ENCODE results near the gene EZH2.

Gene EZH2

GRCh38 chr7:148871030-148871429 is 13.1 kb downstream of the EZH2 start:
- H3K27ac ChIP-seq (replicated peaks): no peak overlapping the region
- no peak for DNase-seq (ENCODE audit: low read depth in 1 of 2, low spot score in 1 of 2)
- no peaks in the 10 kb centered on the region for H3K27me3 ChIP-seq (ENCODE audit: insufficient read depth, poor library complexity, severe bottlenecking)
- no peak overlapping the region for H3K4me3 ChIP-seq (replicated peaks; ENCODE audit: insufficient read depth, low read length)
- TF ChIP-seq, protein P1, sequence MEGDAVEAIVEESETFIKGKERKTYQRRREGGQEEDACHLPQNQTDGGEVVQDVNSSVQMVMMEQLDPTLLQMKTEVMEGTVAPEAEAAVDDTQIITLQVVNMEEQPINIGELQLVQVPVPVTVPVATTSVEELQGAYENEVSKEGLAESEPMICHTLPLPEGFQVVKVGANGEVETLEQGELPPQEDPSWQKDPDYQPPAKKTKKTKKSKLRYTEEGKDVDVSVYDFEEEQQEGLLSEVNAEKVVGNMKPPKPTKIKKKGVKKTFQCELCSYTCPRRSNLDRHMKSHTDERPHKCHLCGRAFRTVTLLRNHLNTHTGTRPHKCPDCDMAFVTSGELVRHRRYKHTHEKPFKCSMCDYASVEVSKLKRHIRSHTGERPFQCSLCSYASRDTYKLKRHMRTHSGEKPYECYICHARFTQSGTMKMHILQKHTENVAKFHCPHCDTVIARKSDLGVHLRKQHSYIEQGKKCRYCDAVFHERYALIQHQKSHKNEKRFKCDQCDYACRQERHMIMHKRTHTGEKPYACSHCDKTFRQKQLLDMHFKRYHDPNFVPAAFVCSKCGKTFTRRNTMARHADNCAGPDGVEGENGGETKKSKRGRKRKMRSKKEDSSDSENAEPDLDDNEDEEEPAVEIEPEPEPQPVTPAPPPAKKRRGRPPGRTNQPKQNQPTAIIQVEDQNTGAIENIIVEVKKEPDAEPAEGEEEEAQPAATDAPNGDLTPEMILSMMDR (IDR thresholded peaks at IDR 0.05; ENCODE audit: insufficient read depth, low read length): no peak
- TF ChIP-seq POLR2AphosphoS5 (IDR thresholded peaks at IDR 0.05; ENCODE audit: low read depth) (no peak), SPI1 (IDR thresholded peaks at IDR 0.05; ENCODE audit: borderline replicate concordance, low read depth) (no peak), GABPA (IDR thresholded peaks at IDR 0.05; ENCODE audit: low read depth) (no peak), REST (IDR thresholded peaks at IDR 0.05; ENCODE audit: insufficient replicate concordance, low read depth) (no peak)

GRCh38 chr7:148868378-148868674 is 15.8 kb downstream of the EZH2 start:
- DNase-seq (ENCODE audit: low read depth in 1 of 2, low spot score in 1 of 2): no peak

GRCh38 chr7:148867596-148868377 is 16.3 kb downstream of the EZH2 start:
- Histone ChIP-seq H3K27me3 (ENCODE audit: insufficient read depth, poor library complexity, severe bottlenecking) (no peaks in the 10 kb centered on the region), H3K27ac (replicated peaks) (no peak overlapping the region), H3K4me3 (replicated peaks; ENCODE audit: insufficient read depth, low read length) (no peak overlapping the region)
- no peak for DNase-seq (ENCODE audit: low read depth in 1 of 2, low spot score in 1 of 2)
- TF ChIP-seq, protein P1 (IDR thresholded peaks at IDR 0.05; ENCODE audit: insufficient read depth, low read length): no peak
- TF ChIP-seq GABPA (IDR thresholded peaks at IDR 0.05; ENCODE audit: low read depth) (no peak), SPI1 (IDR thresholded peaks at IDR 0.05; ENCODE audit: borderline replicate concordance, low read depth) (peak; percentile 28; the same call in 1 of the 2 replicates), REST (IDR thresholded peaks at IDR 0.05; ENCODE audit: insufficient replicate concordance, low read depth) (no peak)

More at GRCh38 chr7:148868378-148868674, 15.8 kb downstream of the EZH2 start:
- TF ChIP-seq POLR2AphosphoS5 (IDR thresholded peaks at IDR 0.05; ENCODE audit: low read depth) (no peak), REST (IDR thresholded peaks at IDR 0.05; ENCODE audit: insufficient replicate concordance, low read depth) (no peak), SPI1 (IDR thresholded peaks at IDR 0.05; ENCODE audit: borderline replicate concordance, low read depth) (no peak), GABPA (IDR thresholded peaks at IDR 0.05; ENCODE audit: low read depth) (no peak)
- TF ChIP-seq, protein P1 (IDR thresholded peaks at IDR 0.05; ENCODE audit: insufficient read depth, low read length): no peak
- Histone ChIP-seq H3K27me3 (ENCODE audit: insufficient read depth, poor library complexity, severe bottlenecking) (no peaks in the 10 kb centered on the region), H3K27ac (replicated peaks) (no peak overlapping the region), H3K4me3 (replicated peaks; ENCODE audit: insufficient read depth, low read length) (no peak overlapping the region)

Data from HL-60 (cell line).